ENCODE measurements around the gene ZBTB20.

Gene ZBTB20

DNA sequence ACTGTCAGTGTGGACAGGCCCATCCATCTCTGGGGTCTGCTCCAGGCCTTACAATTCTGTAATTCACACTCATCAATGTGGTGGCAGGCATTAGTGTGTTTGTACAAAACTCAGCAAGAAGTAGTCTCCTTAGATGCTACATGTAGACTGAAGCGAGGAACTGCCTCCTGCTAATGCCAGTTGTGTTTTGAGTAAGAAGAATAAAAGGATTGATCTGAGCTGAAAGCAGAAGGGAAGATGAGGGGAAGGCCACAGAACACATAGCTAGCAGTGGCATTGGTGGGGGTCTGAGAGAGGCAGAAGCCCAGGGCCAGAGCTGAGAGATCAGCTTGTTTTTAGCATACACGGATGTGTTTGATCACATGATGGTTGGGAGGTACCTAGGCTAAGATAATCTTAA lies 709.2 kb downstream of the ZBTB20 start:
- Mint-ChIP-seq H3K4me1 (ENCODE audit: low read depth) (no peaks in the 10 kb centered on the region), H3K36me3 (ENCODE audit: low read depth) (no peaks in the 10 kb centered on the region), H3K27ac (no peak overlapping the region), H3K27me3 (ENCODE audit: low read depth) (no peaks in the 10 kb centered on the region), H3K9me3 (no peaks in the 10 kb centered on the region), H3K4me3 (no peak overlapping the region)

DNA sequence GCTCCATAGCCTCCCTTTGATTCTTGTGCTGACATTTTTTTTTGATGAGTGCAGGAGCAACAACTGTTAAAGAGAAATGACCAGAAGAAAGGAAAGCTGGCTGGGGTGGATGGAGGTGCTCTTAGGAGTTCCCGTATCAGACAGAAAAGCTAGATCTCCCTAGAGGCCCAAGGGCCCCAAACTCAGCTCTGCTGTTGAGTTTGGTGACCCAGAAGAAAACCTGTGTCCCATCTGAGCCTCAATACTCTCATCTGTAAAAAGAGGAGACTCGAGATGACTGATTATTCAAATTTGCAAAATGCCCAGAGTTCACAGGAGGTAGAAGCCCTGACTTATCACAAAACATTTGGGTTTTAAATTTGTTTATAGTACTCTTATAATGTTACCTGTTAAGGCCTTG lies 710.9 kb downstream of the ZBTB20 start:
- no peak overlapping the region for H3K27ac Mint-ChIP-seq
- H3K27me3 Mint-ChIP-seq (ENCODE audit: low read depth) = no peaks in the 10 kb centered on the region
- H3K4me3 Mint-ChIP-seq = no peak overlapping the region
- H3K4me1 Mint-ChIP-seq (ENCODE audit: low read depth) = no peaks in the 10 kb centered on the region
- no peaks in the 10 kb centered on the region for H3K36me3 Mint-ChIP-seq (ENCODE audit: low read depth)
- no peaks in the 10 kb centered on the region for H3K9me3 Mint-ChIP-seq

- no peak overlapping the region for H3K27ac Mint-ChIP-seq
- H3K4me3 Mint-ChIP-seq = no peak overlapping the region
- no peaks in the 10 kb centered on the region for H3K9me3 Mint-ChIP-seq
- no peaks in the 10 kb centered on the region for H3K4me1 Mint-ChIP-seq (ENCODE audit: low read depth)
- H3K27me3 Mint-ChIP-seq (ENCODE audit: low read depth) = no peaks in the 10 kb centered on the region
- no peaks in the 10 kb centered on the region for H3K36me3 Mint-ChIP-seq (ENCODE audit: low read depth)
Measured at GRCh38 chr3:114435386-114436115, 711.5 kb downstream of the ZBTB20 start.

- Mint-ChIP-seq H3K4me3 (no peak overlapping the region), H3K36me3 (ENCODE audit: low read depth) (no peaks in the 10 kb centered on the region), H3K4me1 (ENCODE audit: low read depth) (no peaks in the 10 kb centered on the region), H3K9me3 (no peaks in the 10 kb centered on the region), H3K27me3 (ENCODE audit: low read depth) (no peaks in the 10 kb centered on the region), H3K27ac (no peak overlapping the region)
Measured at GRCh38 chr3:114432310-114432709, 714.8 kb downstream of the ZBTB20 start.

DNA sequence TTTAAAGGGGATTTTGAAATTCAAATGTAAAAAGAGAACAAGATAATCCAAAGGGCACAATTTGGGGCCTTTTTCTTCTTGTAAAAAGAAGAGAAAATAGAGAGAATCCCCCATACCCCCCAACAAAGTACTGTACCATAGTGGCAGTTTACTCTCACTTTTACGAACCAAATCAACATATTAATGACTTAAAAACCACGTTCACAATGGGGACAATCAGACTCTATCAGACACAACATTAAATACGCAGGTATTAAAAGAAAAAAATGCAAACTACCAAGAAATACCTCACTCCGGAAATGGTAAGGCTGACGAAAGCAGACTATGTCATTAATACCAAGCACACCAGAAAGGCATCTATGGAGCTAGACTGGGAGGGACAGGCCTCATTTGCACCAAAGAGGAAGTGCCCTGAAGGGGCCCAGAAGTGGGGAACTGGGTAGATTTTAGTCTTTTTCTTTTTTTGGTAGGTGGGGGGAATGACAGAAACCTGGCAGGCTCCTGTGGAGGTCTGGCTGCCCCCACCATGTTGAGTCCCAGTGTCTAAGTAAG lies 719.0 kb downstream of the ZBTB20 start:
- Mint-ChIP-seq H3K4me3 (no peak overlapping the region), H3K27ac (no peak overlapping the region), H3K9me3 (no peaks in the 10 kb centered on the region), H3K36me3 (ENCODE audit: low read depth) (no peaks in the 10 kb centered on the region), H3K4me1 (ENCODE audit: low read depth) (no peaks in the 10 kb centered on the region), H3K27me3 (ENCODE audit: low read depth) (no peaks in the 10 kb centered on the region)

DNA sequence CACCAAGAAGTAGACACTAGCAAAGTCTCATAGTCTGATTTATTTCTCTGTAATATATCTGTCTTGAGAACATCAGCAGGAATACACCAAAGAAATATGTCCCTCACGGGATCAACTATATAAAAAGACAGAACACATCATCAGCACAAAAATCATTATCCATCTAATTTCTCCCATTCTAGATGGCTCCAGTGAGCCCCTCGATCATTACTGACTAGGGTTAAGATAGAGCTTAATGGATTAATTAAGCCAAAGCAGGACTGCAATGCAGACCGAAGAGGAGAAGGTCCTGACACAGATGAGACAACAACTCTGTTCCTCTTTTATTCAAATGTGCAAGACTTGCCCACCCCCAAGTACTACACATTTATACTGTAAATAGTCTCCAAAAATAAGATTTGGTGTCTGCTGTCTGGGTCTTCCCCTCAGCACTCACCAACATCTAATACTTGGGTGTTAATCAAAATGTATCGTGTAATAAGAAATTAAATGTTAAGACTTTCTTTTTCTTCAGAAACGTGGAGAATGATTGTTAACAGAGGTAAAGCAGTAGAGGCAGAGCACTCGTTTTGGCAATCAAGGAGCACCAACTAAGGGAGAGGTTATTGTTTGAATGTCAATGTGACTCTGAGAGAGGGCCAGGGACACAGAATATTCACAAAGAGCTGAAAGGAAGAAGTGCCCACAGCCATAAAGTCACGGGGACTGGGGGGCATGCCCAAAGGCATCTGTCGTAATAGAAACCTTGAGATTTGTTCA lies 719.6 kb downstream of the ZBTB20 start:
- H3K4me1 Mint-ChIP-seq (ENCODE audit: low read depth) = no peaks in the 10 kb centered on the region
- H3K27me3 Mint-ChIP-seq (ENCODE audit: low read depth) = no peaks in the 10 kb centered on the region
- no peak overlapping the region for H3K27ac Mint-ChIP-seq
- no peaks in the 10 kb centered on the region for H3K9me3 Mint-ChIP-seq
- H3K36me3 Mint-ChIP-seq (ENCODE audit: low read depth) = no peaks in the 10 kb centered on the region
- H3K4me3 Mint-ChIP-seq = no peak overlapping the region

- peaks cover 7% of the 10 kb centered on the region for H3K27me3 Mint-ChIP-seq (ENCODE audit: low read depth)
Measured at GRCh38 chr3:114424337-114424736, 722.8 kb downstream of the ZBTB20 start.

DNA sequence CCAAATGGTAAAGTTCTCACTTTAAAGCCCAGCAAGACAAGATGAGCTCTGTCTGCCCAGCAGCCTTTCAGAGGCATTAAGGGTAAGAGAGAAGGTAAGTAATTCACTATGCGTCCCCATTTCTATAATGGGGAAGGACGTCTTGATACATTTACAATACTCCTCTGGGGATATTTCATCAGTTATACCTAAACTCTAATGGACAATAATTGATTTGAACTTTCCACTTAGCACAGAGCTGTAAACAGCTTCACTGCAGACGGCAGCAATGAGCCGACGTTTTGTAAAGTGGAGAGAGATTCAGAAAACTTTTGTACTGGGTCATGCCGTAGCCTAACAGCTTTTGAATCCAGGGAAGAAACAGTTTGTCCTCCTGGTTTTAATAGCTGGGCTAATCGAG lies 725.9 kb downstream of the ZBTB20 start:
- peaks cover 1% of the 10 kb centered on the region for H3K4me1 Mint-ChIP-seq (ENCODE audit: low read depth)
- no peaks in the 10 kb centered on the region for H3K9me3 Mint-ChIP-seq
- peaks cover 7% of the 10 kb centered on the region for H3K27me3 Mint-ChIP-seq (ENCODE audit: low read depth)
- H3K27ac Mint-ChIP-seq = no peak overlapping the region
- no peak overlapping the region for H3K4me3 Mint-ChIP-seq
- H3K36me3 Mint-ChIP-seq (ENCODE audit: low read depth) = no peaks in the 10 kb centered on the region

More at GRCh38 chr3:114424337-114424736, 722.8 kb downstream of the ZBTB20 start:
- H3K4me3 Mint-ChIP-seq = no peak overlapping the region
- H3K9me3 Mint-ChIP-seq = no peaks in the 10 kb centered on the region
- no peak overlapping the region for H3K27ac Mint-ChIP-seq
- H3K36me3 Mint-ChIP-seq (ENCODE audit: low read depth) = no peaks in the 10 kb centered on the region
- no peaks in the 10 kb centered on the region for H3K4me1 Mint-ChIP-seq (ENCODE audit: low read depth)

- H3K4me1 Mint-ChIP-seq (ENCODE audit: low read depth) = peaks cover 1% of the 10 kb centered on the region
- H3K9me3 Mint-ChIP-seq = no peaks in the 10 kb centered on the region
- H3K36me3 Mint-ChIP-seq (ENCODE audit: low read depth) = no peaks in the 10 kb centered on the region
- no peak overlapping the region for H3K4me3 Mint-ChIP-seq
- H3K27ac Mint-ChIP-seq = no peak overlapping the region
- peaks cover 7% of the 10 kb centered on the region for H3K27me3 Mint-ChIP-seq (ENCODE audit: low read depth)
Measured at GRCh38 chr3:114420072-114420471, 727.0 kb downstream of the ZBTB20 start.

DNA sequence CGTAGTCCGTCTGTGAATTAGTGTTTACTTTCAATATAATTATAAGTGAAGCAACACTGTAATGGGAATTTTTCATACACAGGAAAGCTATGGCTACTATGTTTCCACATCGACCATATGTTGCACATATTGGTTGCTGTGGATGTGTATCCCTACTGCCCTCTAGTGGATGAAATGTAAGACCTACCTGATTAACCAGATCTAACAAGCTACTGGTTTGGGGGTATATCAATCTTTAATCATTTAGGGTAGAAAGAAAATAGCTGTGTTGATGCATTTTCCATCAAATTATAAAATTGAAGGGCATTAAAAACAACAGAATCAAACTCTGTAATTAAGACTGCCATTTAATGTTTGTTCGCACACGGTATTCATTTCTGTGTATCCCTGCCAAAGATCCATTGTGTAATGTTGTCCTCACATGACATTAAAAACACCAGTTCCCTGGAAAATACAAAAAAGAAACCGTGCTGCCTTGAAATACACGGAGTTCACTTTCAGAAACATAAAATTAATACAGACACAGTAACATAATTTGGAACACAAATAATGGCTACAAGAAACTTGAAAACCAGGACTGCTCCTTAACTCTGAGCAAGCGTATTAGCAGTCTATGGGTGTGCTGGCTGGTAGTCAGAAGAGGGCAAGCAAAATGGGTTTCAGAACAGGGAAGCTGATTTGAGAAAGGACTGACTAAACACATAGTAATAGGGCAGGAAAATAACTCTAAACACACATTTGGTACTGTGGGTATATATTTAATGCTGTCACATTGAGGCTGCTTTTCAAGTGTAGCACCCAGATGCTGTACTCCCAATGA lies 728.2 kb downstream of the ZBTB20 start:
- peaks cover 1% of the 10 kb centered on the region for H3K4me1 Mint-ChIP-seq (ENCODE audit: low read depth)
- no peaks in the 10 kb centered on the region for H3K36me3 Mint-ChIP-seq (ENCODE audit: low read depth)
- H3K27ac Mint-ChIP-seq = no peak overlapping the region
- peaks cover 7% of the 10 kb centered on the region for H3K27me3 Mint-ChIP-seq (ENCODE audit: low read depth)
- H3K4me3 Mint-ChIP-seq = no peak overlapping the region
- no peaks in the 10 kb centered on the region for H3K9me3 Mint-ChIP-seq

DNA sequence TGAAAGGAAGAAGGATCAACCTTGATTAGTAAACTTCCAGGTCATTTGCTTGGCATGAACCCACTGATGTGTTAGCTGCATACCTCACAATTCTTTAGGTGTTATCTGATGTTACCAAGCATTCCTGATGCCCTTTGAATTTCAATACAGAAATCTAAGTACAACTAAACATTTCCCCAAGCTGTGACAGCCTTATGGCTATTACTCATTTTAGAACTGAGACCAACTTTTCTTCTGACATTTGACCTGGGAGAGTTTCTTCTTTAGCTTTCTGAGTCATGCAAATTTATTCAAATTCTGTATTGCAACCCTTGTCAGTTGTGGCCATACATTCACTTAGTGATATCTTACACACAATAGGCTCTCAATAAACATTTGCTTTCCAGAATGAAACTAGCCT lies 729.0 kb downstream of the ZBTB20 start:
- H3K27ac Mint-ChIP-seq = no peak overlapping the region
- peaks cover 1% of the 10 kb centered on the region for H3K4me1 Mint-ChIP-seq (ENCODE audit: low read depth)

DNA sequence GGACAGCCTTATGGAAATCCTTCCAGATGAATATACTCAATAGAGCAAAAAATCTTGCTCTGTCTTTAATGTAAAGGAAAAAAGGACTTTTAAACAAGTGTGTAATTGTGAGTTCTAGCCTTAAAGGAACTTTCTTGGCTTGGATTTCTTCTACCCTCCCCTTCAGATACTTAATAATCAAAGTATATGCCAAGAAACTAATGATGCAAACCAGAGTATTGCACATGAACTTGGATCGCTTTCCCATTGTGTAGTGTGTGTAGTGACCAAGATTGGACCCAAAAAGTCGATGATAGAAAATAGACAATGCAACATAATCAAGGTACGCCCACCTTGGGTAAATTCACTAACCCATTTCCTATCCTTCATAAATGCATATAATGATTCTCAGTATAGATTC lies 729.4 kb downstream of the ZBTB20 start:
- H3K27me3 Mint-ChIP-seq (ENCODE audit: low read depth) = peaks cover 7% of the 10 kb centered on the region
- peaks cover 3% of the 10 kb centered on the region for H3K4me1 Mint-ChIP-seq (ENCODE audit: low read depth)
- H3K27ac Mint-ChIP-seq = no peak overlapping the region
- no peaks in the 10 kb centered on the region for H3K9me3 Mint-ChIP-seq
- no peaks in the 10 kb centered on the region for H3K36me3 Mint-ChIP-seq (ENCODE audit: low read depth)
- H3K4me3 Mint-ChIP-seq = no peak overlapping the region

More for the DNA sequence above, 729.0 kb downstream of the ZBTB20 start:
- H3K36me3 Mint-ChIP-seq (ENCODE audit: low read depth) = no peaks in the 10 kb centered on the region
- H3K27me3 Mint-ChIP-seq (ENCODE audit: low read depth) = peaks cover 7% of the 10 kb centered on the region
- no peaks in the 10 kb centered on the region for H3K9me3 Mint-ChIP-seq
- H3K4me3 Mint-ChIP-seq = no peak overlapping the region

DNA sequence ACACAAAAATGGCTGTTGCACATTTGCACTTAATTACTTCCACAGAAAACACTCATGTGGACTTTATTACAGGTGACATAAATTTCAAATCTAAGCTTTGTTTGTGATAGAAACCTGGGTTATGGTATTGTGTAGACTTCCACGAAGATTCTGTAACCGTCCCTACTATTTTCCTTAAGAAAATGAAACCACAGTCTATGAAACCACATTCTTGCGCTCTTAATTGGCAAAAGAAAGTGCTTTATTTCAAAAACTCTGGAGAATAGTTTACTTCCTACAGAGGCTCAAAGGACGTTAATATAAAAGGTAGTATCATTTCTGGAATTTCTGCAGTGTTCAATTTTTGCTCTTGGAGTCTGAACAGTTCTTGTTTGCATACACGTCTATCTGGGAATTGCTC lies 729.8 kb downstream of the ZBTB20 start:
- Mint-ChIP-seq H3K27me3 (ENCODE audit: low read depth) (peaks cover 7% of the 10 kb centered on the region), H3K9me3 (no peaks in the 10 kb centered on the region), H3K4me1 (ENCODE audit: low read depth) (peaks cover 6% of the 10 kb centered on the region), H3K4me3 (no peak overlapping the region), H3K27ac (no peak overlapping the region), H3K36me3 (ENCODE audit: low read depth) (no peaks in the 10 kb centered on the region)
